ENCODE measurements around the gene TMEM131L.
A peak's percentile ranks its signal among the peaks of the same experiment; 100 is the strongest.
"Not testable (repeated sequence)": the region's sequence is repeated elsewhere in the genome, so short reads cannot be mapped to it uniquely, and the experiment has no call there.

The TMEM131L gene

GRCh38 chr4:153466081-153466948 lies at the start of gene TMEM131L:
TMEM131L (plus strand) TSS chr4:153466360; CDS start chr4:153466398, 38 bp downstream.
- DNase-seq, result peak; percentile 63

- DNase-seq, result not testable (repeated sequence)
Measured at GRCh38 chr4:153416456-153416855, 49.7 kb upstream of the TMEM131L start.

GRCh38 chr4:153418121-153418520 lies 48.0 kb upstream of the TMEM131L start:
- DNase-seq, result no peak

GRCh38 chr4:153418558-153418957 lies 47.6 kb upstream of the TMEM131L start:
- no peak for DNase-seq

GRCh38 chr4:153419029-153419428 lies 47.1 kb upstream of the TMEM131L start:
- DNase-seq, result no peak

GRCh38 chr4:153419673-153420278 lies 46.4 kb upstream of the TMEM131L start:
- no peak for DNase-seq

- no peak for DNase-seq
Measured at GRCh38 chr4:153420361-153420760, 45.8 kb upstream of the TMEM131L start.

- DNase-seq, result no peak
Measured at GRCh38 chr4:153421941-153422340, 44.2 kb upstream of the TMEM131L start.

GRCh38 chr4:153426207-153426885 lies 39.8 kb upstream of the TMEM131L start:
- DNase-seq, result no peak

GRCh38 chr4:153427363-153428071 lies 38.6 kb upstream of the TMEM131L start:
- no peak for DNase-seq

GRCh38 chr4:153428941-153429475 lies 37.2 kb upstream of the TMEM131L start:
- DNase-seq, result no peak

GRCh38 chr4:153432965-153433753 lies 33.0 kb upstream of the TMEM131L start:
- DNase-seq, result peak; percentile 74

- DNase-seq, result no peak
Measured at GRCh38 chr4:153433754-153434105, 32.4 kb upstream of the TMEM131L start.

- no peak for DNase-seq
Measured at GRCh38 chr4:153434190-153434589, 32.0 kb upstream of the TMEM131L start.

- DNase-seq, result peak; percentile 23
Measured at GRCh38 chr4:153438916-153439756, 27.0 kb upstream of the TMEM131L start.

- DNase-seq, result no peak
Measured at GRCh38 chr4:153439831-153440230, 26.3 kb upstream of the TMEM131L start.

- DNase-seq, result no peak
Measured at GRCh38 chr4:153440475-153440874, 25.7 kb upstream of the TMEM131L start.

- no peak for DNase-seq
Measured at GRCh38 chr4:153447175-153447905, 18.8 kb upstream of the TMEM131L start.

GRCh38 chr4:153448003-153448731 lies 18.0 kb upstream of the TMEM131L start:
- no peak for DNase-seq

- DNase-seq, result no peak
Measured at GRCh38 chr4:153449338-153449737, 16.8 kb upstream of the TMEM131L start.
